ENCODE results near the gene TMEM179B.
A peak's percentile ranks its signal among the peaks of the same experiment; 100 is the strongest.
"Not testable (repeated sequence)": the region's sequence is repeated elsewhere in the genome, so short reads cannot be mapped to it uniquely, and the experiment has no call there.

TMEM179B gene

GRCh38 chr11:62817129-62817528 is 29.9 kb downstream of the TMEM179B start:
- H3K4me3 ChIP-seq (replicated peaks; ENCODE audit: insufficient read depth, low read length), result no peak overlapping the region
- DNase-seq (ENCODE audit: low read depth in 1 of 2, low spot score in 1 of 2), result no peak
- TF ChIP-seq GABPA (IDR thresholded peaks at IDR 0.05; ENCODE audit: low read depth), result no peak
- TF ChIP-seq CTCF (IDR thresholded peaks at IDR 0.05; ENCODE audit: insufficient read depth, low read length), result no peak
- TF ChIP-seq SPI1 (IDR thresholded peaks at IDR 0.05; ENCODE audit: borderline replicate concordance, low read depth), result no peak
- TF ChIP-seq, protein P1, sequence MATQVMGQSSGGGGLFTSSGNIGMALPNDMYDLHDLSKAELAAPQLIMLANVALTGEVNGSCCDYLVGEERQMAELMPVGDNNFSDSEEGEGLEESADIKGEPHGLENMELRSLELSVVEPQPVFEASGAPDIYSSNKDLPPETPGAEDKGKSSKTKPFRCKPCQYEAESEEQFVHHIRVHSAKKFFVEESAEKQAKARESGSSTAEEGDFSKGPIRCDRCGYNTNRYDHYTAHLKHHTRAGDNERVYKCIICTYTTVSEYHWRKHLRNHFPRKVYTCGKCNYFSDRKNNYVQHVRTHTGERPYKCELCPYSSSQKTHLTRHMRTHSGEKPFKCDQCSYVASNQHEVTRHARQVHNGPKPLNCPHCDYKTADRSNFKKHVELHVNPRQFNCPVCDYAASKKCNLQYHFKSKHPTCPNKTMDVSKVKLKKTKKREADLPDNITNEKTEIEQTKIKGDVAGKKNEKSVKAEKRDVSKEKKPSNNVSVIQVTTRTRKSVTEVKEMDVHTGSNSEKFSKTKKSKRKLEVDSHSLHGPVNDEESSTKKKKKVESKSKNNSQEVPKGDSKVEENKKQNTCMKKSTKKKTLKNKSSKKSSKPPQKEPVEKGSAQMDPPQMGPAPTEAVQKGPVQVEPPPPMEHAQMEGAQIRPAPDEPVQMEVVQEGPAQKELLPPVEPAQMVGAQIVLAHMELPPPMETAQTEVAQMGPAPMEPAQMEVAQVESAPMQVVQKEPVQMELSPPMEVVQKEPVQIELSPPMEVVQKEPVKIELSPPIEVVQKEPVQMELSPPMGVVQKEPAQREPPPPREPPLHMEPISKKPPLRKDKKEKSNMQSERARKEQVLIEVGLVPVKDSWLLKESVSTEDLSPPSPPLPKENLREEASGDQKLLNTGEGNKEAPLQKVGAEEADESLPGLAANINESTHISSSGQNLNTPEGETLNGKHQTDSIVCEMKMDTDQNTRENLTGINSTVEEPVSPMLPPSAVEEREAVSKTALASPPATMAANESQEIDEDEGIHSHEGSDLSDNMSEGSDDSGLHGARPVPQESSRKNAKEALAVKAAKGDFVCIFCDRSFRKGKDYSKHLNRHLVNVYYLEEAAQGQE (IDR thresholded peaks at IDR 0.05; ENCODE audit: insufficient replicate concordance, low read depth), result no peak
- TF ChIP-seq POLR2AphosphoS5 (IDR thresholded peaks at IDR 0.05; ENCODE audit: low read depth), result no peak
- H3K27ac ChIP-seq (replicated peaks), result peak overlapping the region; percentile 82
- no peaks in the 10 kb centered on the region for H3K27me3 ChIP-seq (ENCODE audit: insufficient read depth, poor library complexity, severe bottlenecking)

- DNase-seq (ENCODE audit: low read depth in 1 of 2, low spot score in 1 of 2), result no peak
- Histone ChIP-seq H3K27me3 (ENCODE audit: insufficient read depth, poor library complexity, severe bottlenecking) (no peaks in the 10 kb centered on the region), H3K27ac (replicated peaks) (no peak overlapping the region), H3K4me3 (replicated peaks; ENCODE audit: insufficient read depth, low read length) (no peak overlapping the region)
- TF ChIP-seq POLR2AphosphoS5 (IDR thresholded peaks at IDR 0.05; ENCODE audit: low read depth) (no peak), GABPA (IDR thresholded peaks at IDR 0.05; ENCODE audit: low read depth) (no peak), SPI1 (IDR thresholded peaks at IDR 0.05; ENCODE audit: borderline replicate concordance, low read depth) (no peak), CTCF (IDR thresholded peaks at IDR 0.05; ENCODE audit: insufficient read depth, low read length) (no peak)
- TF ChIP-seq, protein P1 (IDR thresholded peaks at IDR 0.05; ENCODE audit: insufficient replicate concordance, low read depth), result no peak
Measured at GRCh38 chr11:62823677-62824076, 36.5 kb downstream of the TMEM179B start.

- H3K27me3 ChIP-seq (ENCODE audit: insufficient read depth, poor library complexity, severe bottlenecking); H3K27ac ChIP-seq (replicated peaks); DNase-seq (ENCODE audit: low read depth in 1 of 2, low spot score in 1 of 2); H3K4me3 ChIP-seq (replicated peaks; ENCODE audit: insufficient read depth, low read length): not testable (repeated sequence)
Measured at GRCh38 chr11:62828130-62828529, 40.9 kb downstream of the TMEM179B start.

- Histone ChIP-seq H3K27me3 (ENCODE audit: insufficient read depth, poor library complexity, severe bottlenecking) (no peaks in the 10 kb centered on the region), H3K4me3 (replicated peaks; ENCODE audit: insufficient read depth, low read length) (peak overlapping the region; percentile 94), H3K27ac (replicated peaks) (peak overlapping the region; percentile 92)
- TF ChIP-seq POLR2AphosphoS5 (IDR thresholded peaks at IDR 0.05; ENCODE audit: low read depth), result no peak
- TF ChIP-seq, protein P1 (IDR thresholded peaks at IDR 0.05; ENCODE audit: insufficient replicate concordance, low read depth), result no peak
- no peak for TF ChIP-seq CTCF (IDR thresholded peaks at IDR 0.05; ENCODE audit: insufficient read depth, low read length)
- no peak for TF ChIP-seq SPI1 (IDR thresholded peaks at IDR 0.05; ENCODE audit: borderline replicate concordance, low read depth)
- TF ChIP-seq GABPA (IDR thresholded peaks at IDR 0.05; ENCODE audit: low read depth), result no peak
- no peak for DNase-seq (ENCODE audit: low read depth in 1 of 2, low spot score in 1 of 2)
Measured at GRCh38 chr11:62830904-62831519, 43.8 kb downstream of the TMEM179B start.

All from HL-60 (cell line).